ENCODE results near the gene TNFSF13B. TPM values are rescaled to one million over a fixed set of nuclear protein-coding genes. Genes with fewer than 3 reads are reported as not detected.
"Not testable (repeated sequence)": the region's sequence is repeated elsewhere in the genome, so short reads cannot be mapped to it uniquely, and the experiment has no call there.

TNFSF13B gene
- total and polyA plus RNA-seq, 8 donors, result 0.47 to 4.1 (median 1.7) TPM

- no peak for ATAC-seq
- Histone ChIP-seq H3K4me1 (peaks cover 0 to under 1% (median 0%) of the 10 kb centered on the region in 3 donors), H3K27ac (no peak overlapping the region), H3K36me3 (no peaks in the 10 kb centered on the region), H3K27me3 (no peaks in the 10 kb centered on the region), H3K9me3 (no peaks in the 10 kb centered on the region), H3K4me3 (no peak overlapping the region)
- FAIRE-seq, result no peak
- DNase-seq, result no peak
- TF ChIP-seq CTCF (IDR thresholded peaks at IDR 0.05), result no peak
- intact Hi-C loops (cut with DNase I), result no loop called here
- WGBS, 2 donors, result 96 to 98% methylated on average over 9 of the region's 9 CpGs
These were observed 5.7 kb upstream of the TNFSF13B start for GRCh38 chr13:108263621-108264355.

GRCh38 chr13:108266321-108266990, 3.1 kb upstream of the TNFSF13B start:
- FAIRE-seq (no peak), DNase-seq (no peak), ATAC-seq (no peak)
- no peaks in the 10 kb centered on the region for H3K36me3 ChIP-seq
- no peak for TF ChIP-seq CTCF (IDR thresholded peaks at IDR 0.05)
- no peaks in the 10 kb centered on the region for H3K9me3 ChIP-seq
- H3K4me1 ChIP-seq, result peaks cover 0 to 12% (median 5%) of the 10 kb centered on the region in 3 donors
- H3K4me3 ChIP-seq, result no peak overlapping the region
- H3K27me3 ChIP-seq, result no peaks in the 10 kb centered on the region
- intact Hi-C loops (cut with DNase I), result no loop called here
- peak overlapping the region in 1 of 4 donors; percentile 42 for H3K27ac ChIP-seq
- WGBS, 2 donors, result 74 to 80% methylated on average over 10 of the region's 10 CpGs

GRCh38 chr13:108267347-108267746, 2.2 kb upstream of the TNFSF13B start:
- Histone ChIP-seq H3K36me3 (no peaks in the 10 kb centered on the region), H3K4me3 (no peak overlapping the region), H3K9me3 (no peaks in the 10 kb centered on the region), H3K27me3 (no peaks in the 10 kb centered on the region), H3K27ac (peak overlapping the region in 1 of 4 donors; percentile 42), H3K4me1 (peaks cover 0 to 12% (median 5%) of the 10 kb centered on the region in 3 donors)
- 86 to 93% methylated on average over 4 of the region's 4 CpGs for WGBS, 2 donors
- intact Hi-C loops (cut with DNase I), result no loop called here
- TF ChIP-seq CTCF (IDR thresholded peaks at IDR 0.05), result no peak
- DNase-seq, result no peak
- ATAC-seq, result no peak
- FAIRE-seq, result no peak

GRCh38 chr13:108267855-108268254, 1.7 kb upstream of the TNFSF13B start:
- DNase-seq; intact Hi-C loops (cut with DNase I); FAIRE-seq; H3K4me3 ChIP-seq; ATAC-seq; H3K36me3 ChIP-seq; H3K27me3 ChIP-seq; H3K9me3 ChIP-seq; H3K27ac ChIP-seq: not testable (repeated sequence)
- H3K4me1 ChIP-seq, result peaks cover 0 to 12% (median 5%) of the 10 kb centered on the region in 3 donors
- WGBS, 2 donors, result 87 to 97% methylated on average over 3 of the region's 3 CpGs

- peak overlapping the region in 2 of 4 donors; percentile 57 to 61 for H3K27ac ChIP-seq
- H3K36me3 ChIP-seq, result no peaks in the 10 kb centered on the region
- no peak overlapping the region for H3K4me3 ChIP-seq
- intact Hi-C loops (cut with DNase I), result no loop called here
- 50 to 62% methylated on average over 4 of the region's 4 CpGs for WGBS, 2 donors
- peak in 1 of 4 donors; percentile 11 for ATAC-seq
- DNase-seq, result no peak
- no peak for TF ChIP-seq CTCF (IDR thresholded peaks at IDR 0.05)
- FAIRE-seq, result no peak
- H3K27me3 ChIP-seq, result no peaks in the 10 kb centered on the region
- peaks cover 0 to 12% (median 5%) of the 10 kb centered on the region in 3 donors for H3K4me1 ChIP-seq
- H3K9me3 ChIP-seq, result no peaks in the 10 kb centered on the region
These were observed 929 bp upstream of the TNFSF13B start for GRCh38 chr13:108268466-108269112.

Measured in pancreas (tissue), 10 donors.